WTC11 (cell line): ENCODE measurements around the gene COL25A1. TPM values are rescaled to one million over a fixed set of nuclear protein-coding genes. Genes with fewer than 3 reads are reported as not detected.
A peak's percentile ranks its signal among the peaks of the same experiment; 100 is the strongest.

ENCODE experiments used
- ATAC-seq: fragments of 200-7000 bp; cut with Tn5 transposase; 2 replicates; pipeline ENCODE4 v1.10.0; 2021; ENCODE audit warnings: mild to moderate bottlenecking, moderate library complexity
- CTCF ChIA-PET: fragments of 300-600 bp; sonication (Branson Sonifier 250); formaldehyde crosslinking; loops from one replicate; lab custom pipeline; 2021; ENCODE audit warnings: antibody characterized with exemption; lab: Charles Lee
- POLR2A ChIA-PET: fragments of 350-600 bp; sonication (Branson Sonifier 250); formaldehyde crosslinking; loops from one replicate; lab custom pipeline; 2021; ENCODE audit warnings: antibody characterized with exemption; lab: Charles Lee
- DNase-seq: peaks from one replicate; pipeline ENCODE4 v3.0.0; 2021; ENCODE audit warnings: low spot score
- H3K27ac Mint-ChIP-seq: 2 replicates; pipeline ENCODE4 v1.8.0; 2021; ENCODE audit warnings: mixed read lengths
- H3K27me3 Mint-ChIP-seq: 2 replicates; pipeline ENCODE4 v1.8.0; 2021; ENCODE audit warnings: low read depth, mild to moderate bottlenecking, moderate library complexity, mixed read lengths
- H3K36me3 Mint-ChIP-seq: 2 replicates; pipeline ENCODE4 v1.8.0; 2021; ENCODE audit warnings: mixed read lengths
- H3K4me1 Mint-ChIP-seq: 2 replicates; pipeline ENCODE4 v1.8.0; 2022; ENCODE audit warnings: mixed read lengths
- H3K4me3 Mint-ChIP-seq: 2 replicates; pipeline ENCODE4 v1.8.0; 2021; ENCODE audit warnings: mild to moderate bottlenecking, moderate library complexity, mixed read lengths
- H3K9me3 Mint-ChIP-seq: 2 replicates; pipeline ENCODE4 v1.8.0; 2021; ENCODE audit warnings: mixed read lengths
- AR ChIP-seq: fragments of 250-450 bp; sonication (Bioruptor Pico); IDR thresholded peaks from 2 replicates; pipeline ENCODE4 v1.9.0; 2021; ENCODE audit warnings: mild to moderate bottlenecking
- ARID4B ChIP-seq: sonication (generic); formaldehyde crosslinking; IDR thresholded peaks from 2 replicates; pipeline ENCODE4 v1.8.0; 2023; ENCODE audit warnings: missing genetic modification reagents, mild to moderate bottlenecking, borderline replicate concordance
- FOXK1 ChIP-seq: sonication (generic); formaldehyde crosslinking; IDR thresholded peaks from 2 replicates; pipeline ENCODE4 v1.8.0; 2022; ENCODE audit warnings: mild to moderate bottlenecking, moderate library complexity, missing genetic modification reagents
- FOXP1 ChIP-seq: sonication (generic); formaldehyde crosslinking; IDR thresholded peaks from 2 replicates; pipeline ENCODE4 v1.8.0; 2022; ENCODE audit warnings: missing genetic modification reagents, mild to moderate bottlenecking, moderate library complexity, borderline replicate concordance
- GRHL2 ChIP-seq: fragments of 250-450 bp; sonication (Bioruptor Pico); IDR thresholded peaks from 2 replicates; pipeline ENCODE4 v1.8.0; 2022; ENCODE audit warnings: mild to moderate bottlenecking, moderate library complexity; ENCODE audit not compliant: insufficient replicate concordance, severe bottlenecking
- HMGA2 ChIP-seq: fragments of 250-450 bp; sonication (Bioruptor Pico); IDR thresholded peaks from 2 replicates; pipeline ENCODE4 v1.4.0; 2021; ENCODE audit warnings: mild to moderate bottlenecking, moderate library complexity
- KAT7 ChIP-seq: sonication (generic); formaldehyde crosslinking; IDR thresholded peaks from 2 replicates; pipeline ENCODE4 v1.8.1; 2023; ENCODE audit warnings: missing genetic modification reagents, mild to moderate bottlenecking, borderline replicate concordance
- MAX ChIP-seq: sonication (generic); formaldehyde crosslinking; IDR thresholded peaks from 2 replicates; pipeline ENCODE4 v1.8.0; 2022; ENCODE audit warnings: mild to moderate bottlenecking, missing genetic modification reagents
- NR2C2 ChIP-seq: sonication (generic); formaldehyde crosslinking; IDR thresholded peaks from 2 replicates; pipeline ENCODE4 v1.8.0; 2022; ENCODE audit warnings: mild to moderate bottlenecking, missing genetic modification reagents
- PREB ChIP-seq: sonication (generic); formaldehyde crosslinking; IDR thresholded peaks from 2 replicates; pipeline ENCODE4 v1.8.1; 2022; ENCODE audit warnings: mild to moderate bottlenecking, missing genetic modification reagents, moderate library complexity, borderline replicate concordance
- SMAD4 ChIP-seq: sonication (generic); formaldehyde crosslinking; IDR thresholded peaks from 2 replicates; pipeline ENCODE4 v1.8.0; 2022; ENCODE audit warnings: mild to moderate bottlenecking, missing genetic modification reagents
- SP1 ChIP-seq: sonication (generic); formaldehyde crosslinking; conservative IDR thresholded peaks from 2 replicates; pipeline ENCODE4 v1.8.1; 2022; ENCODE audit warnings: missing genetic modification reagents
- TEAD1 ChIP-seq: sonication (generic); formaldehyde crosslinking; IDR thresholded peaks from 2 replicates; pipeline ENCODE4 v1.8.0; 2022; ENCODE audit warnings: mild to moderate bottlenecking, missing genetic modification reagents
- ZNF121 ChIP-seq: sonication (generic); formaldehyde crosslinking; IDR thresholded peaks from 2 replicates; pipeline ENCODE4 v1.8.0; 2023; ENCODE audit warnings: missing genetic modification reagents
- ZNF232 ChIP-seq: sonication (generic); formaldehyde crosslinking; IDR thresholded peaks from 2 replicates; pipeline ENCODE4 v1.8.0; 2022; ENCODE audit warnings: mild to moderate bottlenecking, missing genetic modification reagents
- ZNF281 ChIP-seq: sonication (generic); formaldehyde crosslinking; IDR thresholded peaks from 2 replicates; pipeline ENCODE4 v1.8.0; 2023; ENCODE audit warnings: mild to moderate bottlenecking, missing genetic modification reagents
- ZNF317 ChIP-seq: sonication (generic); formaldehyde crosslinking; IDR thresholded peaks from 2 replicates; pipeline ENCODE4 v1.8.1; 2023; ENCODE audit warnings: low read depth, mild to moderate bottlenecking, moderate library complexity, missing genetic modification reagents, borderline replicate concordance
- total RNA-seq: library from RNA; stranded (reverse); gene quantifications from 3 replicates; pipeline ENCODE4 v1.2.3, GENCODE V29; 2021
- TF ChIP-seq, protein P1 (sequence below): sonication (generic); formaldehyde crosslinking; IDR thresholded peaks from 2 replicates; pipeline ENCODE4 v1.8.0; 2022; ENCODE audit warnings: mild to moderate bottlenecking, missing genetic modification reagents
- TF ChIP-seq, protein P2 (sequence below): sonication (generic); formaldehyde crosslinking; IDR thresholded peaks from 2 replicates; pipeline ENCODE4 v1.8.0; 2023; ENCODE audit warnings: missing genetic modification reagents
- TF ChIP-seq, protein P3 (sequence below): sonication (generic); formaldehyde crosslinking; IDR thresholded peaks from 2 replicates; pipeline ENCODE4 v1.8.1; 2023; ENCODE audit warnings: mild to moderate bottlenecking, missing genetic modification reagents

COL25A1 gene
- total RNA-seq, 1 experiment from 2014 or later, result 6.6 TPM

DNA sequence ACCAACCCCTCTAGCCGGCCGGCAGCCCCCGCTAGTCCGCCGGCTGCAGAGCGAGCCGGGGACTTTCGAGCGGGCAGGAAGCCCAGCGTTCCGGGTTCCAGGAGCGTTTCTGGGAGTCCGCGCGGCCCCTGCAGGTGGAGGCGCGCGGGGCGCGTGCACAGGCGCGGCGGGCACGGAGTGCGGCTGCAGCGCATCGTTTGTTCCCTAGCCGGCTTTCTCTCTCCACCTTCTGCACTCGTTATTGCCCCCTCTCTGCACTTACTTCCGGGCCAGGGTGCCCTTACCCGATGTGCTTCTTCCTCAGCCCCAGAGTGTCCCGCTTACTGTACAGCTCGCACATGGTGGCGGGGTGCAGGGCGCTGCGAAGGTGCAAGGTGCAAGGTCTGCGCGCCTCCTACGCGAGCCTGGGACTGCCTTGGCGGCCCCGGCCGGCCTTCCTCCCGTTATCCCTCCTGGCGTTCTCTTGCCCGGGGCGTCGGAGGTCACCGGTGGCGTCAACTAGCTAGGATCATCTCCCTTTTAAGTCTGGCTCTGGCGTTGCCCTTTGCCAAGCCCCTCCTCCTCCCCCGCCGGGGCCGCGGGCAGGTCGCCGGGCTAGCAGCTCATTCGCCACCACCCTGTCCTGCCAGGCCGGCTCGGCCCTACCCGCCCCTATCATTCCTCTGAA is 539.8 kb downstream of the COL25A1 start, which contains the start of gene ETNPPL:
ETNPPL (minus strand) TSS at position 495 of the 667 bp plus-strand sequence; CDS start at position 340, 155 bp downstream.
- peak; percentile 79 for DNase-seq
- Mint-ChIP-seq H3K4me3 (peak within 1 kb of the TSS; percentile 75), H3K27ac (no peak within 1 kb of the TSS), H3K27me3 (peaks cover 29% of the 10 kb centered on the region), H3K9me3 (no peaks in the 10 kb centered on the region), H3K36me3 (0 out of 2 replicates have a peak, but pooled peaks cover 3% of the 10 kb centered on the region), H3K4me1 (peaks cover 13% of the 10 kb centered on the region)
- CTCF ChIA-PET, result interaction anchor here (0.6 to 0.7 kb wide), 3 partner anchors 15 to 632 kb away, joined by 3 read pairs; no protein-coding TSS in a partner anchor
- peak; percentile 89 for ATAC-seq
- POLR2A ChIA-PET, result interaction anchor here (0.6 to 0.9 kb wide), 2 partner anchors 415 to 614 kb away, joined by 3 to 5 read pairs; no protein-coding TSS in a partner anchor
- TF ChIP-seq ZNF232 (CRISPR knock-in tag) (no peak), SMAD4 (no peak), TEAD1 (CRISPR knock-in tag) (peak; percentile 44), ZNF281 (CRISPR knock-in tag) (peak; percentile 65; the same call in 1 of the 2 replicates), FOXP1 (CRISPR knock-in tag) (peak; percentile 88; the same call in 1 of the 2 replicates), AR (CRISPR knock-in tag) (no peak), HMGA2 (CRISPR knock-in tag) (no peak), MAX (CRISPR knock-in tag) (peak; percentile 81), FOXK1 (CRISPR knock-in tag) (no peak; the same call in 1 of the 2 replicates), SP1 (CRISPR knock-in tag) (0 out of 2 replicates have a peak, but pooled peaks have one; percentile 51), GRHL2 (CRISPR knock-in tag) (no peak), KAT7 (peak; percentile 93; the same call in 1 of the 2 replicates), ZNF317 (CRISPR knock-in tag) (peak; percentile 56; the same call in 1 of the 2 replicates), NR2C2 (CRISPR knock-in tag) (peak; percentile 56; the same call in 1 of the 2 replicates), ZNF121 (no peak), PREB (no peak), ARID4B (CRISPR knock-in tag) (peak; percentile 84; the same call in 1 of the 2 replicates)
- TF ChIP-seq, protein P1, sequence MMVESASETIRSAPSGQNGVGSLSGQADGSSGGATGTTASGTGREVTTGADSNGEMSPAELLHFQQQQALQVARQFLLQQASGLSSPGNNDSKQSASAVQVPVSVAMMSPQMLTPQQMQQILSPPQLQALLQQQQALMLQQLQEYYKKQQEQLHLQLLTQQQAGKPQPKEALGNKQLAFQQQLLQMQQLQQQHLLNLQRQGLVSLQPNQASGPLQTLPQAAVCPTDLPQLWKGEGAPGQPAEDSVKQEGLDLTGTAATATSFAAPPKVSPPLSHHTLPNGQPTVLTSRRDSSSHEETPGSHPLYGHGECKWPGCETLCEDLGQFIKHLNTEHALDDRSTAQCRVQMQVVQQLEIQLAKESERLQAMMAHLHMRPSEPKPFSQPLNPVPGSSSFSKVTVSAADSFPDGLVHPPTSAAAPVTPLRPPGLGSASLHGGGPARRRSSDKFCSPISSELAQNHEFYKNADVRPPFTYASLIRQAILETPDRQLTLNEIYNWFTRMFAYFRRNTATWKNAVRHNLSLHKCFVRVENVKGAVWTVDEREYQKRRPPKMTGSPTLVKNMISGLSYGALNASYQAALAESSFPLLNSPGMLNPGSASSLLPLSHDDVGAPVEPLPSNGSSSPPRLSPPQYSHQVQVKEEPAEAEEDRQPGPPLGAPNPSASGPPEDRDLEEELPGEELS (CRISPR knock-in tag), result 0 out of 2 replicates have a peak, but pooled peaks have one; percentile 47
- TF ChIP-seq, protein P2, sequence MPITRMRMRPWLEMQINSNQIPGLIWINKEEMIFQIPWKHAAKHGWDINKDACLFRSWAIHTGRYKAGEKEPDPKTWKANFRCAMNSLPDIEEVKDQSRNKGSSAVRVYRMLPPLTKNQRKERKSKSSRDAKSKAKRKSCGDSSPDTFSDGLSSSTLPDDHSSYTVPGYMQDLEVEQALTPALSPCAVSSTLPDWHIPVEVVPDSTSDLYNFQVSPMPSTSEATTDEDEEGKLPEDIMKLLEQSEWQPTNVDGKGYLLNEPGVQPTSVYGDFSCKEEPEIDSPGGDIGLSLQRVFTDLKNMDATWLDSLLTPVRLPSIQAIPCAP (CRISPR knock-in tag), result no peak
- TF ChIP-seq, protein P3, sequence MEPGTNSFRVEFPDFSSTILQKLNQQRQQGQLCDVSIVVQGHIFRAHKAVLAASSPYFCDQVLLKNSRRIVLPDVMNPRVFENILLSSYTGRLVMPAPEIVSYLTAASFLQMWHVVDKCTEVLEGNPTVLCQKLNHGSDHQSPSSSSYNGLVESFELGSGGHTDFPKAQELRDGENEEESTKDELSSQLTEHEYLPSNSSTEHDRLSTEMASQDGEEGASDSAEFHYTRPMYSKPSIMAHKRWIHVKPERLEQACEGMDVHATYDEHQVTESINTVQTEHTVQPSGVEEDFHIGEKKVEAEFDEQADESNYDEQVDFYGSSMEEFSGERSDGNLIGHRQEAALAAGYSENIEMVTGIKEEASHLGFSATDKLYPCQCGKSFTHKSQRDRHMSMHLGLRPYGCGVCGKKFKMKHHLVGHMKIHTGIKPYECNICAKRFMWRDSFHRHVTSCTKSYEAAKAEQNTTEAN (CRISPR knock-in tag), result no peak
